HFF-Myc (cell line): ENCODE data around the gene SMKR1.
"Not testable (repeated sequence)": the region's sequence is repeated elsewhere in the genome, so short reads cannot be mapped to it uniquely, and the experiment has no call there.

ENCODE experiments used
- DNase-seq: peaks from one replicate; pipeline ENCODE4 v3.0.0-alpha.2; 2011; ENCODE audit warnings: low read depth; ENCODE audit errors: extremely low read depth
- H3K4me3 ChIP-seq: replicated peaks from 2 replicates; pipeline ENCODE4 v1.5.1; 2011; ENCODE audit warnings: low read depth, mild to moderate bottlenecking, control low read depth, low read length
- CTCF ChIP-seq: IDR thresholded peaks from 2 replicates; pipeline ENCODE4 v1.5.1; 2012; ENCODE audit warnings: mild to moderate bottlenecking, low read depth, low read length, control low read depth; ENCODE audit errors: missing control alignments

The SMKR1 gene

DNA sequence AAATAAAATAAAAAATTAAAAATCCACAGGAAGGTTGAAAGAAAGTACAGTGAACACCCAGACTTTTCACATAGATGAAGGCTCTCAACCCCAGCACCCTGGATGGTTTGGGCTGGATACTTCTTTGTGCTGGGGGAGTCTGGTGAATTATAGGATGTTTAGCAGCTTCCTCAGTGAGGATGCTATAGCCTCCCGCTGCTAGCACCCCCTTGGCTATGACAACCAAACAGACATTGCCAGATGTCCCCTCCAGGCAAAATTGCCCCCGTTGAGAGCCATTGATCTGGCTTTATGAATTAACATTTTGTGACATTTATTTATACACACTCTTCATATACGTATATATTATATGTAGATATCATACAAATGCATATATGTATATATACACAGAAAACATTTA lies 21.6 kb downstream of the SMKR1 start:
- no peak overlapping the region for H3K4me3 ChIP-seq
- no peak for DNase-seq
- TF ChIP-seq CTCF, result no peak

DNA sequence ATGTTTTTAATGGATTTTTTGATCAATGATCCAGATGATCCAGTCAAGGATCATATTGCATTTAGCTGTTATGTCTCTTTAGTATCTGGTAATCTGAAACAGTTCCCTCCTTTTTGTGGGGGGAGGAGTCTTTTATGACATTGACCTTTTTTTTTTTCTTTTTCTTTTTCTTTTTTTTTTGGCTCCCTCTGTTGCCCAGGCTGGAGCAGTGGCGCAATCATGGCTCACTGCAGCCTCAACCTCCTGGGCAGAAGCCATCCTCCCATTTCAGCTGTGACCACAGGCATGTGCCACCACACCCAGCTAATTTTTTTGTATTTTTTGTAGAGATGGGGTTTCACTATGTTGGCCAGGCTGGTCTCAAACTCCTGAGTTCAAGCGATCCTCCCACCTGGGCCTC lies 22.1 kb downstream of the SMKR1 start:
- not testable (repeated sequence) for H3K4me3 ChIP-seq
- peak; percentile 25 for DNase-seq

DNA sequence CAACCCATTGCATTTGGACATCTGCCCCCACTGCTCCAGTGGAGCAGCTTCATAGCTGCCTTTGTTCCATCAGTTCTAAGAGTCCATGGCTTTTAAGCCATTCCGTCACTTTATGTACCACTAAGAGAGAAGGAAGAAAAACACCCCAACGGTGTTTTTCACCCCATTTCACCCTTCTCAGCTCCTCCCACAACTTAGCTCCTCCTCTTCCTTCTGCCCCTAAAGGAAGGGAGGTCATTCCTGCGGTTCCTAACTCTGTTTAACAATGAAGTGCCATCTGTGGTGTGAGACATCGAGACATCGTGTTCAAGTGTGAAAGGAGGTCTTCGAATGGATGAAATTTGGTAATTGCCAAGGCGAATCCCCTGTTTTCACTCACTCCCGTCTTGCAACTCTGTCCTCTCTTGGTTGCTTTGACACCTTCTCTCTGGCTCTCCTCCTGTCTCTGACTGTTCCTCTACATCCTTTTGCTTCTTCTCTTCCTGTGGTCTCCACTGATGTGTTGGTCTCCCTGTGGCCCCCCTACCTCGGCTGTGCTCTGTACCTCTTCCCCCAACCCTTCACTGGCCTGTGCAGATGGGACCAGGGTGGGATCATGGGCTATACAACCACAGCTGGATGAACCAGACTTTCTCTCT lies 23.0 kb downstream of the SMKR1 start:
- no peak for DNase-seq
- H3K4me3 ChIP-seq, result no peak overlapping the region
- no peak for TF ChIP-seq CTCF

DNA sequence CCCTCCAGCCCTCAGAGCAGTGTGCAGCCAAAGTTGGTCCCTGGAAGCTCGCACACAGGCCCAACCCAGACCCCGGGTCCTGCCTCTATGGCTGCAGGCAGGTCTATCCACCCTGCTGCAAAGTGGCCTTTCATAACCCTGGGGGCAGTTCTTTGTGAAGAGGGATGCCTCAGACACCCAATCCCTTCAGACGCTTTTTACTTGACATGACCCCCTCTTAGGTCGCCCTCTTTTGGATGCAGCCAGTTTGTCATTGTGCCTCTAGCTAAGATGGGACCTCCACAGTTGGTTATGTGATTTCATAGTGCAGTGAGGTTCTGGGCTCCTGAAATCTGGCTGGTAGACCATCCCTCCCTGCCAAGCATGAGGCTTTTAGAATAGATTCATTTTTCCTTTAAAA lies 27.3 kb downstream of the SMKR1 start:
- no peak overlapping the region for H3K4me3 ChIP-seq
- no peak for TF ChIP-seq CTCF
- no peak for DNase-seq

- H3K4me3 ChIP-seq, result no peak overlapping the region
- no peak for TF ChIP-seq CTCF
- peak; percentile 32 for DNase-seq
These were observed 28.6 kb downstream of the SMKR1 start for GRCh38 chr7:129530795-129531391.

- no peak for TF ChIP-seq CTCF
- no peak overlapping the region for H3K4me3 ChIP-seq
- DNase-seq, result no peak
These were observed 29.4 kb downstream of the SMKR1 start for GRCh38 chr7:129531721-129532120.

- DNase-seq, result no peak
- TF ChIP-seq CTCF, result no peak
- H3K4me3 ChIP-seq, result no peak overlapping the region
These were observed 30.0 kb downstream of the SMKR1 start for GRCh38 chr7:129532375-129532774.

GRCh38 chr7:129534558-129535274 lies 32.4 kb downstream of the SMKR1 start:
- DNase-seq, result not testable (repeated sequence)

More at GRCh38 chr7:129534558-129535274, 32.4 kb downstream of the SMKR1 start:
- not testable (repeated sequence) for H3K4me3 ChIP-seq
